Trophoblast cell (in vitro differentiated cells and primary cell): Measurements from ENCODE around the gene PITPNM2.

Source experiments
- DNase-seq, 2 donors: peaks; one replicate each; pipeline ENCODE4 v3.0.0-alpha.2; 2016
- H2AFZ ChIP-seq: 2 replicates; pipeline ENCODE4 v1.6.1; 2013; ENCODE audit warnings: low read length, moderate library complexity, mild to moderate bottlenecking; ENCODE audit not compliant: insufficient read depth, poor library complexity
- H2AK5ac ChIP-seq: 2 replicates; pipeline ENCODE4 v1.6.1; 2013; ENCODE audit warnings: mild to moderate bottlenecking, low read length
- H2BK120ac ChIP-seq: 2 replicates; pipeline ENCODE4 v1.6.1; 2013; ENCODE audit warnings: low read length, mild to moderate bottlenecking, moderate library complexity; ENCODE audit not compliant: insufficient read depth, poor library complexity
- H2BK12ac ChIP-seq: 2 replicates; pipeline ENCODE4 v1.6.1; 2013; ENCODE audit warnings: mild to moderate bottlenecking, low read length, moderate library complexity
- H2BK5ac ChIP-seq: 2 replicates; pipeline ENCODE4 v1.6.1; 2013; ENCODE audit warnings: low read length, low read depth, moderate library complexity, mild to moderate bottlenecking; ENCODE audit not compliant: poor library complexity
- H3K14ac ChIP-seq: 2 replicates; pipeline ENCODE4 v1.6.1; 2013; ENCODE audit warnings: mild to moderate bottlenecking, low read length
- H3K18ac ChIP-seq: 2 replicates; pipeline ENCODE4 v1.6.1; 2013; ENCODE audit warnings: mild to moderate bottlenecking, low read length
- H3K23ac ChIP-seq: 2 replicates; pipeline ENCODE4 v1.6.1; 2013; ENCODE audit warnings: low read length
- H3K27ac ChIP-seq: 2 replicates; pipeline ENCODE4 v1.5.1; 2013; ENCODE audit warnings: low read depth, mild to moderate bottlenecking, inconsistent platforms, low read length, moderate library complexity
- H3K27me3 ChIP-seq: 2 replicates; pipeline ENCODE4 v1.6.1; 2013; ENCODE audit warnings: inconsistent platforms, mild to moderate bottlenecking, low read length, moderate library complexity; ENCODE audit not compliant: insufficient read depth
- H3K36me3 ChIP-seq, 2 experiments: 1 replicate in 1 of 2; 2 replicates in 1 of 2; pipeline ENCODE4 v1.6.1; 2013; ENCODE audit warnings: low read length in 2 of 2, mild to moderate bottlenecking in 2 of 2, moderate library complexity in 1 of 2; ENCODE audit not compliant: insufficient read depth in 2 of 2, control insufficient read depth in 1 of 2
- H3K4ac ChIP-seq: 2 replicates; pipeline ENCODE4 v1.6.1; 2013; ENCODE audit warnings: low read depth, mild to moderate bottlenecking, low read length, moderate library complexity
- H3K4me1 ChIP-seq, 2 experiments: 1 replicate in 1 of 2; 2 replicates in 1 of 2; pipeline ENCODE4 v1.6.1; 2013; ENCODE audit warnings: low read length in 2 of 2, mild to moderate bottlenecking in 2 of 2, moderate library complexity in 1 of 2; ENCODE audit not compliant: insufficient read depth in 2 of 2, control insufficient read depth in 1 of 2
- H3K4me2 ChIP-seq: 2 replicates; pipeline ENCODE4 v1.6.1; 2013; ENCODE audit warnings: inconsistent platforms, mild to moderate bottlenecking, low read length, moderate library complexity
- H3K4me3 ChIP-seq: 2 replicates; pipeline ENCODE4 v1.5.1; 2013; ENCODE audit warnings: mild to moderate bottlenecking, low read depth, low read length, inconsistent platforms
- H3K79me1 ChIP-seq: one replicate; pipeline ENCODE4 v1.6.1; 2013; ENCODE audit warnings: low read length
- H3K79me2 ChIP-seq: 2 replicates; pipeline ENCODE4 v1.6.1; 2013; ENCODE audit warnings: low read length, mild to moderate bottlenecking; ENCODE audit not compliant: control insufficient read depth, insufficient read depth, poor library complexity
- H3K9ac ChIP-seq: 2 replicates; pipeline ENCODE4 v1.6.1; 2013; ENCODE audit warnings: mild to moderate bottlenecking, low read length
- H3K9me3 ChIP-seq: 2 replicates; pipeline ENCODE4 v1.6.1; 2013; ENCODE audit warnings: low read depth, mild to moderate bottlenecking, control low read depth, inconsistent platforms, low read length; ENCODE audit not compliant: insufficient read depth
- H4K12ac ChIP-seq: 2 replicates; pipeline ENCODE4 v1.6.1; 2013; ENCODE audit warnings: low read depth, mild to moderate bottlenecking, low read length, moderate library complexity
- H4K8ac ChIP-seq: 2 replicates; pipeline ENCODE4 v1.6.1; 2013; ENCODE audit warnings: low read depth, mild to moderate bottlenecking, low read length, moderate library complexity
- H4K91ac ChIP-seq: one replicate; pipeline ENCODE4 v1.6.1; 2013; ENCODE audit warnings: low read depth, mild to moderate bottlenecking, low read length, moderate library complexity
- WGBS: extraction: QIAGEN DNeasy Blood & Tissue Kit; methylation state at CpG from one replicate; pipeline ENCODE4 v1.1.7; 2013; ENCODE audit warnings: missing lambda C conversion rate; ENCODE audit not compliant: insufficient read length, insufficient coverage; ENCODE audit errors: extremely low coverage; 5-methylcytosine and 5-hydroxymethylcytosine counted together

PITPNM2 gene

GRCh38 chr12:123107926-123108681 is 42.8 kb downstream of the PITPNM2 start:
- H3K23ac ChIP-seq = no peak overlapping the region
- no peak overlapping the region for H3K9ac ChIP-seq
- H3K4me1 ChIP-seq = peaks cover 17 to 18% of the 10 kb centered on the region in 2 experiments
- H3K79me1 ChIP-seq = peaks cover 3% of the 10 kb centered on the region
- no peaks in the 10 kb centered on the region for H3K36me3 ChIP-seq
- no peak overlapping the region for H3K4me3 ChIP-seq
- no peak overlapping the region for H3K4ac ChIP-seq
- no peak overlapping the region for H2BK120ac ChIP-seq
- H2AFZ ChIP-seq = peak overlapping the region; percentile 13
- no peak overlapping the region for H3K27ac ChIP-seq
- H3K14ac ChIP-seq = no peak overlapping the region
- no peak overlapping the region for H4K12ac ChIP-seq
- H3K79me2 ChIP-seq = peaks cover 1% of the 10 kb centered on the region
- no peak overlapping the region for H4K8ac ChIP-seq
- no peak overlapping the region for H2AK5ac ChIP-seq
- peak; percentile 72 to 86 for DNase-seq
- H4K91ac ChIP-seq = no peak overlapping the region
- H2BK5ac ChIP-seq = no peak overlapping the region
- no peak overlapping the region for H3K18ac ChIP-seq
- no peak overlapping the region for H2BK12ac ChIP-seq
- H3K4me2 ChIP-seq = no peak overlapping the region
- no peaks in the 10 kb centered on the region for H3K9me3 ChIP-seq
- no peaks in the 10 kb centered on the region for H3K27me3 ChIP-seq
- WGBS = no CpG with 5 or more reads among the region's 13 CpGs

- no peaks in the 10 kb centered on the region for H3K36me3 ChIP-seq
- H3K9me3 ChIP-seq = no peaks in the 10 kb centered on the region
- H3K79me2 ChIP-seq = peaks cover 1% of the 10 kb centered on the region
- no CpG with 5 or more reads among the region's 9 CpGs for WGBS
- no peak overlapping the region for H2BK5ac ChIP-seq
- H2AFZ ChIP-seq = no peak overlapping the region
- no peak overlapping the region for H4K12ac ChIP-seq
- no peak overlapping the region for H3K14ac ChIP-seq
- peak overlapping the region; percentile 2 for H4K91ac ChIP-seq
- DNase-seq = no peak
- H2AK5ac ChIP-seq = peak overlapping the region; percentile 53
- H3K27ac ChIP-seq = no peak overlapping the region
- peaks cover 17 to 18% of the 10 kb centered on the region in 2 experiments for H3K4me1 ChIP-seq
- no peak overlapping the region for H3K4ac ChIP-seq
- H3K4me3 ChIP-seq = no peak overlapping the region
- no peak overlapping the region for H2BK120ac ChIP-seq
- H4K8ac ChIP-seq = no peak overlapping the region
- no peak overlapping the region for H3K9ac ChIP-seq
- H3K23ac ChIP-seq = no peak overlapping the region
- H2BK12ac ChIP-seq = peak overlapping the region; percentile 51
- H3K4me2 ChIP-seq = no peak overlapping the region
- H3K18ac ChIP-seq = no peak overlapping the region
- peaks cover 3% of the 10 kb centered on the region for H3K79me1 ChIP-seq
- no peaks in the 10 kb centered on the region for H3K27me3 ChIP-seq
Measured at GRCh38 chr12:123106640-123107359, 44.1 kb downstream of the PITPNM2 start.

GRCh38 chr12:123105211-123105826 is 45.6 kb downstream of the PITPNM2 start:
- H3K4me1 ChIP-seq = peaks cover 17 to 18% of the 10 kb centered on the region in 2 experiments
- H3K4me3 ChIP-seq = no peak overlapping the region
- H4K91ac ChIP-seq = peak overlapping the region; percentile 61
- no peak overlapping the region for H2AK5ac ChIP-seq
- H3K18ac ChIP-seq = no peak overlapping the region
- no peaks in the 10 kb centered on the region for H3K9me3 ChIP-seq
- no peaks in the 10 kb centered on the region for H3K36me3 ChIP-seq
- H3K9ac ChIP-seq = no peak overlapping the region
- peaks cover 1% of the 10 kb centered on the region for H3K79me2 ChIP-seq
- H3K23ac ChIP-seq = no peak overlapping the region
- H4K12ac ChIP-seq = no peak overlapping the region
- no peak overlapping the region for H2BK120ac ChIP-seq
- no peak overlapping the region for H2BK12ac ChIP-seq
- H3K14ac ChIP-seq = peak overlapping the region; percentile 65
- H3K27ac ChIP-seq = no peak overlapping the region
- peaks cover 3% of the 10 kb centered on the region for H3K79me1 ChIP-seq
- no peak overlapping the region for H3K4ac ChIP-seq
- no peak overlapping the region for H4K8ac ChIP-seq
- no peaks in the 10 kb centered on the region for H3K27me3 ChIP-seq
- H2AFZ ChIP-seq = no peak overlapping the region
- H2BK5ac ChIP-seq = no peak overlapping the region
- DNase-seq = peak; percentile 99
- H3K4me2 ChIP-seq = no peak overlapping the region
- WGBS = no CpG with 5 or more reads among the region's 14 CpGs

GRCh38 chr12:123104809-123105208 is 46.1 kb downstream of the PITPNM2 start:
- Histone ChIP-seq H2AK5ac (no peak overlapping the region), H3K4me2 (no peak overlapping the region), H3K18ac (no peak overlapping the region), H3K9me3 (no peaks in the 10 kb centered on the region), H3K79me1 (peaks cover 3% of the 10 kb centered on the region), H3K14ac (no peak overlapping the region), H2BK5ac (no peak overlapping the region), H3K27me3 (no peaks in the 10 kb centered on the region), H3K79me2 (peaks cover 1% of the 10 kb centered on the region), H2BK12ac (no peak overlapping the region), H3K27ac (no peak overlapping the region), H3K4me1 (peaks cover 17 to 18% of the 10 kb centered on the region in 2 experiments), H4K8ac (no peak overlapping the region), H3K9ac (no peak overlapping the region), H2AFZ (no peak overlapping the region), H3K4me3 (no peak overlapping the region), H4K12ac (no peak overlapping the region), H4K91ac (peak overlapping the region; percentile 19), H2BK120ac (no peak overlapping the region), H3K36me3 (no peaks in the 10 kb centered on the region), H3K4ac (no peak overlapping the region), H3K23ac (peak overlapping the region; percentile 49)
- WGBS = no CpG with 5 or more reads among the region's 4 CpGs
- peak; percentile 24 to 51 for DNase-seq
